Keratinocyte (primary cell): ENCODE results near the gene DLG2.

Experiments
- EZH2 ChIP-seq: IDR thresholded peaks from one replicate; pipeline ENCODE4 v1.6.1; 2012; ENCODE audit warnings: inconsistent platforms, mild to moderate bottlenecking, low read length, moderate library complexity
- TF ChIP-seq, protein P1 (sequence below), 3 experiments: IDR thresholded peaks in 1 of 3; conservative IDR thresholded peaks in 1 of 3; optimal IDR thresholded peaks in 1 of 3; 2 replicates in 2 of 3; 3 replicates in 1 of 3; pipeline versions ENCODE3 to v1.5.1; 2011; ENCODE audit warnings: low read length in 3 of 3, mild to moderate bottlenecking in 3 of 3, moderate library complexity in 2 of 3, control low read depth in 1 of 3, inconsistent platforms in 1 of 3; ENCODE audit not compliant: insufficient read depth in 2 of 3; ENCODE audit errors: extremely low read depth in 1 of 3

GRCh38 chr11:83493917-83494316, 2133.2 kb downstream of the DLG2 start:
- TF ChIP-seq, protein P1, sequence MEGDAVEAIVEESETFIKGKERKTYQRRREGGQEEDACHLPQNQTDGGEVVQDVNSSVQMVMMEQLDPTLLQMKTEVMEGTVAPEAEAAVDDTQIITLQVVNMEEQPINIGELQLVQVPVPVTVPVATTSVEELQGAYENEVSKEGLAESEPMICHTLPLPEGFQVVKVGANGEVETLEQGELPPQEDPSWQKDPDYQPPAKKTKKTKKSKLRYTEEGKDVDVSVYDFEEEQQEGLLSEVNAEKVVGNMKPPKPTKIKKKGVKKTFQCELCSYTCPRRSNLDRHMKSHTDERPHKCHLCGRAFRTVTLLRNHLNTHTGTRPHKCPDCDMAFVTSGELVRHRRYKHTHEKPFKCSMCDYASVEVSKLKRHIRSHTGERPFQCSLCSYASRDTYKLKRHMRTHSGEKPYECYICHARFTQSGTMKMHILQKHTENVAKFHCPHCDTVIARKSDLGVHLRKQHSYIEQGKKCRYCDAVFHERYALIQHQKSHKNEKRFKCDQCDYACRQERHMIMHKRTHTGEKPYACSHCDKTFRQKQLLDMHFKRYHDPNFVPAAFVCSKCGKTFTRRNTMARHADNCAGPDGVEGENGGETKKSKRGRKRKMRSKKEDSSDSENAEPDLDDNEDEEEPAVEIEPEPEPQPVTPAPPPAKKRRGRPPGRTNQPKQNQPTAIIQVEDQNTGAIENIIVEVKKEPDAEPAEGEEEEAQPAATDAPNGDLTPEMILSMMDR (optimal IDR thresholded peaks at IDR 0.05 in 1 of 3, IDR thresholded peaks at IDR 0.05 in 1 of 3, conservative IDR thresholded peaks at IDR 0.05 in 1 of 3; ENCODE audit: extremely low read depth in 1 of 3, insufficient read depth in 2 of 3, low read length in 3 of 3) = no peak
- TF ChIP-seq EZH2 = no peak
